Middle frontal gyrus (tissue), 1 donor: ENCODE measurements around the gene SBF1.

Source experiments
- DNase-seq: peaks from one replicate; pipeline ENCODE4 v3.0.0-alpha.2; 2015; ENCODE audit warnings: low spot score; ENCODE audit errors: extremely low spot score

The SBF1 gene

DNA sequence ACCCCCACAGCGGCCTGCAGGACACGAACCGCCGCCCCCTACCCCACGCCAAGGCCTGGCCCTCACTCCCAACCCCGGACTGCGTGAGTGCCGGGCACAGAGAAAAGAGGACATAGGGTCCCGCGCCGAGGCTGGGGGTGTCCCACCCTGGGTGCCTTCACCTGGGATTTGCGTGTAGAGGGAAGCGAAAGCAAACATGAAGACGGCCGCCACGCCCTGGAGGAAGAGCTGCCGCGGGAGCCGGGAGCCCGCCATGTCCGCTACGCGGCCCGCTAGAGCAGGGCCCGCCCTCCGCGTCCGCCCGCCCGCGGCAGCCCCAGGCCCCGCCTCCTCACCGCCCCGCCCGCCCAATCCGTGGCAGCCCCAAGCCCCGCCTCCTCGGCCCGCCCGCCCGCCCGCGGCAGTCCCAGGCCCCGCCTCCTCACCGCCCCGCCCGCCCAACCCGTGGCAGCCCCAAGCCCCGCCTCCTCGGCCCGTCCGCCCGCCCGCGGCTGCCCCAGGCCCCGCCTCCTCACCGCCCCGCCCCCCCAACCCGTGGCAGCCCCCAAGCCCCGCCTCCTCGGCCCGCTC lies 32.7 kb upstream of the SBF1 start, which contains the start of gene LMF2:
TSS of gene LMF2 (minus strand) at position 282 of the 570 bp plus-strand sequence. CDS start at position 255, 27 bp downstream.
- DNase-seq, result peak; percentile 63

DNA sequence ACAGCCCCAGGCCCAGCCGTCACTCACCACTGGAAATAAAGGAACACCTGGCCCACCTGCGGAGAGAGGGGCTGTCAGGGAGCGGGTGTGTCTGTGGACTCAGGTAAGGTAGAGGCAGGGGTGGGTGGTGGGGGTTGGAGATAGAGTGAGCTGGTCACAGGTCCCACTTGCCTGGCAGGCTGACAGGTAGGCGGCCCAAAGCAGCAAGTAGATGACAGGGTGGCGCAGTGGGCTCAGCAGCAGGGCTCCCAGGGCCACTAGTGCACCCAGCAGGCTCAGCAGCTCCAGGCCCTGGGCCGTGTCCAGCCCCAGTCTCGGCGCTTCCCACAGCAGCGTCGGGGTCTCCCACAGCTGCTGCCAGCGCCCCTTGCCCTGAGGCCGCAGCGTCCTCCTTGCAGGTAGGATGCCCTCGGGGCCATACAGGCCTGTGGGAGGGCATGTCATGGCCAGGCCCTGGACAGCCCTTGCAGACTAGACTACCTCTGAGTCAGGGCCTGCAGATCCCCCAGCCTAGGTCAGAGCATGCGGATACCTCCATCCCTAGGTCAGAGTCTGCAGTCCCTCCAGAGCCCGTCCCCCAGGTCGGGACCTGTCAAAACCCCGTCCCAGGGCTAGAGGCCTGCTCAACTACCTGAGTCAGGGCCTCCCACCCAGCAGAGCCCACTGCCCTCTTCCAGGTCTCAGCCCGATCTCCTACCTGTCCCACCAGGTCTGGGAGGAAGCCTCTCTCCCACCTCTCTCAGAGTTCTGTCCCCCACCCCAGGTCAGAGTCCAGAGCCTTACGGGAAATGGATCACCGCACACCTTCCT lies 32.0 kb upstream of the SBF1 start:
- no peak for DNase-seq

DNA sequence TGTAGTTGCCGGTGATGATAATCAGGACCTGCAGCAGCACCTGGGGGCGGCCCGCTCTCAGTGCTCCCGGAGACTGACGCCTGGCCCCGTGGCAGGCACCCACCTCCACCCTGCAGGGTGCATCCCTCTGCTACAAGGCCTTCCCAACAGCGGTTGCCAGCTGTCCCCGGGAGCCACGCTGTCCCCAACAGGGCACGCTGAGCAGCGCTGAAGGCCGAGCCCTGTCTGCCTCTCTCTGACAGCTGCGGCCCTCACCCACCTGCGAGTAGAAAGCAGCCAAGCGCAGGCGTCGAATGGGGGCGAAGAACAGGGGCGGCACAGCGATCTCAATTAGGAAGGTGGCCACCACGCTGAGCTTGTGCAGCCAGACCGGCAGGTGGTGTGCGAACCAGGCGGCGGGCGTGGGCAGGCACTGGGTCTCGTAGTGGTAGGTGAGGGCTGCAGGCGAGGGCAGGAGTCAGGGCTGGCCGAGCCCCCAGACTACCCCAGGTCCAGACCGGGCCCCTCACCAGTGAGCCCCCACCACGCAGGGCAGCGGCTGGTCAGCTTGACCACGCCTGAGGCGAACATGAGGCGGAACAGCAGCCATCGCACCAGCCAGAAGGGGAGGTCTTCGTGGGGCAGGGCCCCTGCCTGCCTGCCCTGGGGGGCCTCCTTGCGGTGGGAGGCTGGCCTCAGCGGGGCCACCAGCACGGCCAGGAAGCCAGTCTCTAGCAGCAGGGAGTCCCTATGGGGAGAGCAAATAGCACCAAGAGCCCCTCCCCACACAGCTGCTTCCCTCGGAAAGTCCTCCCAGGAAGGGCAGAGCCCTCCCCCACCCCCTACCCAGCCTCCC lies 31.2 kb upstream of the SBF1 start:
- no peak for DNase-seq

DNA sequence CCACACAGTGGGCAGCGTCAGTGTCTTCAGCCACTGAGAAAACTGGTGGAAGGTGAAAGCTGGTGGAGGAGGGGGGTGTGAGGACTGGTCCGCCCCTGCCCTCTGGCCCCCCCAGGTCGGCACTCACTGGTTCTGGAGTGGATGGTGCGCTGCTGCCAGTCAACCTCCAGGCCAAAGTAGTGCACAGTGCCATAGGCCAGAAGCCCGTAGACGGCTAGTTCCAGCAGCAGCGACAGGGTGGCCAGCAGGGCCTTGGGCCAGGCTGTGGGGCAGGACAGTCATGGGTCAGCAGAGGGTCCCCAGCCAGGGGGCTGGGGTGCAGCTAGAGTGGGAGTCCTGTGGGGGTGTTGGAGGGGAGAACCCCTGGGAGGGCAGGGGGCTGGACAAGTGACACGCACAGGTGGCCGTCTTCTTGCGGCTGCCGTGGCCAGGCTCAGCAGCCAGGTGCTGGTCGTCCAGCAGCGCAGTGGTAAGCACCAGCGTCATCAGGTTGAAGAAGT lies 30.5 kb upstream of the SBF1 start:
- no peak for DNase-seq

DNA sequence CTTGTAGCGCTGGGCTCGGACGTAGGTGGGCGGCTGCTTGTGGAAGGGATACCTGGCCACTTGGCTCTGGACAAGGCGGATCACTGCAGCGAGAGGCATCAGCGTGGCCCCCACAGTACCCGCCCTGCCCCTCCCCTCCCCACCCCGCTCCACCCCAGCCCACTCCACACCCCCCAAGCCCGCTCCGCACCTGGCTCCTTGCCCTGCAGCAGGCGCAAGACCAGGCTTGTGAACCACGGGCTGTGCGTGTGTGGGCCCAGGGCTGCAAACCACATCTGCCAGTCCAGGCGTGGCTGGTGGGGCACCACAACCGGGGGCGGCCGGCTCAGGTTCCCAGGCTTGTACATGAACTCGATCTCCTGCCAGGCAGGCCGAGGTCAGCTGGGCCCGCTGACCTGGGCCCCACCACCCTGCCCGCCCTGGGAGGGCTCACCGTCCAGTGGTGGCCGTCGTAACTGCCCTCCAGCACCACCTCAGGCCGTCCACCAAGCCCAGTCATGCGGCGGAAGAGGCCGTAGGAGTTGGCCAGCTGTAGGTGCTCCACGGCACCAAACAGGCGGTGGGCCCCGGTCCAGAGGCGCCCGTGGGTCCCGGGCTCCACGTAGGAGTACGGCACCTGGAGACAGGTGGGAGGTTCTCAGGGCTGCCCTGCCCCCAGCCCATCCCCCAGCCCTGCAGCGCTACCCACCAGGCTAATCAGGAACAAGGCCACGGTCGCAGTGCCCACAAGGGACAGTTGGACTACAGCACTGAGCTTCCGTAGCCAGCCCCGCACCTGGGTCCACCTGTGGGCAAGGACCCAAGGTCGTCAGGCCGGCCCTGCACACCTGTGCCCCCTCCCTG lies 29.8 kb upstream of the SBF1 start:
- DNase-seq, result no peak

DNA sequence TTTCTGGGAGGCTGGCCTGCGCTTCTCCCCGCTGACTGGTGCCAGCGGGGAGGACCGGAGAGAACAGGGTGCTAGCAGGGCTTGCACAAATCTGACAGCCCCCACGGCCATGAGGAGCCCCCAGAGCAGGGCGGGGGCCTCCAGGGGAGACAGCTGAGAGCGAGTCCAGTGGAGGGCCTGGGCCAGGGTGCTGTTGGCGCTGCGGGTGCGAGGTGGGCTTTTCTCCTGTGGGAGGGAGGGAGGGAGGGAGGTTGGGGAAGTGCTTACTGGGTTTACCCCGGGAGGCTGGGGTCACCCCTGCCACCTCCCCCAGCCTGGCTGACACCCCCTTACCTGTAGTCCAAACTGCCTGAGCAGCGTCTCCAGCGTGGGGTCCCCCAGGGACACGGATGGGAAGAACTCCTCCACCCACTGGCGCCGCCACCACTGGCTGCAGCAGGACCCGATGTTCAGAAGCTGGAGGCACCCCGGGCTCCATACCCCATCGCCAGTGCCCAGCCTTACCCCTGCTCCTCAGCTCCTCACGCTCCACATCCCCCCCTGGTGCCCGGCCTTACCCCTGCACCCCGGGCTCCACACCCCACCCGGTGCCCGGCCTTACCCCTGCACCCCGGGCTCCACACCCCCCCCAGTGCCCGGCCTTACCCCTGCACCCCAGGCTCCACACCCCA lies 28.8 kb upstream of the SBF1 start:
- no peak for DNase-seq

DNA sequence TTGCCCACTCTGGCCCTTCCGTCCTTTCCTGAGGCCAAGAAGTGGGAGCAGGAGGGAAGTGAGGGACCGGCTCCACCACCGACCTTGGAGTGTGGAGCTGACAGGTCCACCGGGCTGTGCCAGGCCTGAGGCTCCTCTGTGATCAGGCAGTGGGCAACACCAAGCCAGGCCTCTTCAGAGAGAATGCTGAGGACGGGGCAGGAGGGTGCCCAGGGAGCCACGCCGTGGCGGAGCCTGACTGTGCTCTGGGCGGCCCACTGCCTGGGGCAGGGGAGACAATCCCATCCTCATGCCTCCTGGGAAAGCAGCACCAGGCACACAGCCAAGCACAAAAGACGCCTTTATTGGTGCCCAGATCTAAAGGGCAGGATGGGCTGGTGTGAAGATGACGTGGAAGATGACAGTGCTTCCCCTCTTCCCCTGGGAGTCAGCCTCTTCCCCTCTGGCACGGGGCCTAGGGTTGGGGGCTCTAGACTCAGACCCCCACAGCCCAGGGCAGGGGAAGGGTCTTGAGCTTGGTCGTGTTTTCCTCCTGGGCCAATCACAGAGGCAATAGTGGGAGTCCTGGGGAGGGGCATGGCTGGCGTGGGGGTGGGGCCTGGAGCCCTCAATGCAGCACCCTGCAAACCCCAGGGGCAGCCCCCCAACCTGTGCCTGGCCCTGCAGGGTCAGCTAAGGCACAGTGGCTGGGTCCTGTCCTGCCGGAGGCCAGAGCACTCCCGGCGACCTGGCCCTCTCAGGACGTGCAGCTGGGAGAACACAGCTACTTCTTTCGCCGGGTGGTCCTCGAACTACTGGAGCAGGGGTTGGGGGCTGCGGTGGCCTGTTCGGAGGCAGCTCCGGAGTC lies 28.0 kb upstream of the SBF1 start:
- DNase-seq, result no peak

DNA sequence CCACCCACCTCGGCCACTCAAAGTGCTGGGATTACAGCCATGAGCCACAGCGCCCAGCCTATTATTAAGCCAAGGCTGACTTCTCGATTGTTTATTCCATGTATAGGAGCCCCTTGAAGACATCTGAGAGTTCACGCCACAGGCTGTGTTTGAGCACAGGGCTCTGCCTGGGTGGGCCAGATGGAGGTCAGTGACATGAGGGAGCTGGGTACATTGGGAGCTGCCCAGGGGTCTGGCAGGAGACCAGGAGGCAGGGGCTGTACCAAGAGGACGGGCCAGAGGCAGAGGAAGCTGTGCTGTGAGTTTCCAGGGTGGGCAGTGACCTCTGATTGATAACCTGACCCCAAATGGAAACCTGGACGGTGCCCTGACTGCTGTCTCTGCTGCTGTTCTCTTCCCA lies 27.3 kb upstream of the SBF1 start:
- DNase-seq, result no peak

DNA sequence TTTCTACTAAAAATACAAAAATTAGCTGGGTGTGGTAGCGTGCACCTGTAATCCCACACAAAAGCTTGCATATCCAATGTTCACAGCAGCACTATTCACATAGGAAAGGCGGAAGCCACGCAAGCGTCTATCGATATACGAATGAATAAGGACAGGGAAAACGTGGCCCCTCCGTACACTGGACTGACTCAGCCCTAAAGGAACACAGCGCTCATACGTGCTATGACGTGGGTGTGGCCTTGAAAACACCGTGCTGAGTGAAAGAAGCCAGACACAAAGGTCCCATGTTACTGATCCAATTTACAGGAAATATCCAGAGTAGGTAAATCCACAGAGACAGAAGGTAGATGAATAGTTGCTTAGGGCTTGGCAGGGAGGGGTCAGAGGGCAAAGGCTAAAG lies 25.6 kb upstream of the SBF1 start:
- no peak for DNase-seq

DNA sequence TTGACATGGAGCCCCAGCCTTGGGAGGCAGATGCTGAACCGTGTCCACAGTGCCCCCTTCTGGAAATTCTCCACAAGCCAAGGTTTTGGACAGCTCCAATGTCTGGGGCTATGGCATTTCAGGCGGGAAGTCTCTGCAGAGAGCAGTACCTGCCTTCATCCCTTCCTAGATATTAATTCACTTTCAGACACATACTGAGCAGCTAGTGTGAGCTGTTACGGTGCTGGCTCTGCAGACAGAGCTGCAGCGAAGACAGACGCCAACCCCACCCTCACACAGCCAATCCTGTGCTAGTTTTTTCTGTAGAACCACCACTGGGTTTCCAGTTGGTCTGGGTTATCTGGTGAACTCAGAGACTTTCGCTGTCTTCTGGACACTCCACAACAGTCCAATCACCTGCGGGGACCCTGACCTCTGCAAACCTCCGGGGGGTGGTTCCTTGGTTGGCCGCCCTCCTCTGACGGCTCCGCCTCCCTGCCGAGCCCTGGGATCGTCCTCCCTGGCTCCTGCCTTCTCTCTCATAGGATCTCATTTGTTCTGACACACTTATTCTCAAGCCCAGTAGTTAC lies 23.6 kb upstream of the SBF1 start:
- DNase-seq, result no peak

DNA sequence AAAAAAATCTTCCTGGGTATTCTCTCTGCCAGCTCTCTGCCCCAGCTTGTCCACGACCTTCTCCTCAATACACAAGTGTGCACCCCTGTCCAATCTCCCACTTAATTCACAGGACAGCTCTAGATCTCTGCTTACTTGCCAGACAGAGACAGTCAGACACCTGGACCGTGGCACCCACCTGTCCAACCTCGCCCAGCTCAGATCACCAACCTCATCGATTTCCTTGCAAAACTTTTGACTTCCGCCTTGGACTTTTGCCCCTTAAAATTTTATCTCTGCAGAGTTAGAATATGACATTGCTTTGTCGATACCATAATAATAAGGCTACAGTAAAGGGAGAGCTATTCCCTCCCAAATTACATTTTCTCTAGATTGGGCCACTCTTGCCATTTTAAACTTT lies 22.3 kb upstream of the SBF1 start:
- no peak for DNase-seq

DNA sequence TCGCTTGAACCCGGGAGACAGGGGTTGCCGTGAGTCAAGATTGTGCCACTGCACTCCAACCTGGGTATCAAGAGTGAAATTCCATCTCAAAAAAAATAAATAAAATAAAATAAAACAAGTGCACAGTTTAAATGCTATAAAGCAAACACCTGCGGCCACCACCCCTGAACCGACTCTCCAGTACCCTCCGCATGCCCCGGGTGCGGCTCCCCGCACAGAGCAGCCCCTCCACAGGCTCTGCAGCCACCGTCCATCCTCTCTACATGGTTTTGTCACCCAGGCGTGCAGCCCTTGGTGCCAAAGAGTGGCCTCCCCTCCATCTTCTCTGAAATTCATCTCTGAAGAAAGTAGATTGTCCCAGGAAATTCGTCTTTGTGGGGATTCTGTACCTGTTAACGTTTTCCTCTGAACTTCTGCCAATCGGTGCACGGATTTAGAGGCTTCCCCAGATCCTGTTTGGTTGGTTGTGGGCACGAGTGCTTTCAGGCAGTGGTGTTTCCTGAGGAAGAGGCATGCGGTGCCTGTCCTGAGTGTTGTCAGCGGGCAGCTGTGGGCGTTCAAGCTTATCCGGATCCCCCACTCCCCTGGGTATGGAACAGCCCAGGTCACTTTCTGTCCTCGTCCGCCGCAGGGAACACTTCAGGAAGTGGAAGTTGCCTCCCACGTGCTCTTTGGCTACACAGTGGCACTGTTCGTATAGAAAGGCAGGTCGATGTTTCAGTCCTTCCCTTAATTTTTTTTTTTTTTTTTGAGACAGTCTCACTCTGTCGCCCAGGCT lies 15.9 kb upstream of the SBF1 start:
- no peak for DNase-seq

DNA sequence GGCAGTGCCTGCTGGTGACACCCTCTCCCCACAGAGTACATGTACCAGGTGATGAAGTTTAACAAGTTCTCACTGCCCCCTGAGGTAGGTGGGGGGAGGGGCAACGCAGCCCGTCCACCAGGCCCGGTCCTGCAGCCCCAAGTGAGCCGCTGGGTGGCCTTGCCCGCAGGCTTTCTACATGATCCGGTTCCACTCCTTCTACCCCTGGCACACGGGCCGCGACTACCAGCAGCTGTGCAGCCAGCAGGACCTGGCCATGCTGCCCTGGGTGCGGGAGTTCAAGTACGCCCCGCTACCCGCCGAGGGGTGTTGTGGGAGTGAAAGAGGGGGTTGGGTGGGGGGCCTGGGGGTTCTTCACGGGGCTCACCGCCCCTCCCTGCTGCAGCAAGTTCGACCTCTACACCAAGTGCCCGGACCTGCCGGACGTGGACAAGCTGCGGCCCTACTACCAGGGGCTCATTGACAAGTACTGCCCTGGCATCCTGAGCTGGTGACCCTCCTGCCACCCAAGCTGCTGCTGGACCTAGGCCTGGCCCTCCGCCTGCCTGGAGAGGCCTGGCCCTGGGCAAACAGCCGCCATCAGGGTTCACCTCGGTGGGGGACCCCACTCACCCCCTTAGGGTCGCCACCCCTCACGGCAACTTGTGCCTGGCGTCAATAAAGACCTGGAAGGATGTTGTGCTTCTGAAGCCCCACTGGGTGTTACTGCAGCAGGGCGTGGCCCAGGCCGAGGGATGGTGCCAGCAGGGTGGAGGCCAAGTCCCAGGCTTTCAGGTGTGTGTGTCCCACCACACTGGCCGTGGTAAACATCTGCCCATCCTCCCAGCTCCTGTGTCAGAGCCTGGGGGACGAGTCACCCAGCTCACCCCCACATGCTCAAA lies 14.8 kb upstream of the SBF1 start:
- no peak for DNase-seq

DNA sequence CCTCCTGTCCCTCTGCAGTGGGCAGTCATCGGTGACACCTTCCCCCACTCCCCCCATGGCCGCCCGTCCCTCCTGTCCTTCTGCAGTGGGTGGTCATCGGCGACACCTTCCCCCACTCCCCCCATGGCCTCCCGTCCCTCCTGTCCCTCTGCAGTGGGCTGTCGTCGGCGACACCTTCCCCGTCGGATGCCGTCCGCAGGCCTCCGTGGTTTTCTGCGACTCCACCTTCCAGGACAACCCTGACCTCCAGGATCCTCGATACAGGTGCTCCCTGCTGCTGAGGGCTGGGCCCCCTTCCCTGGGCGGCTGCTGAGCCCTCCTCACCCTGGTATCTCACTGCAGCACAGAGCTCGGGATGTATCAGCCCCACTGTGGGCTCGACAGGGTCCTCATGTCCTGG lies 14.1 kb upstream of the SBF1 start:
- DNase-seq, result no peak

DNA sequence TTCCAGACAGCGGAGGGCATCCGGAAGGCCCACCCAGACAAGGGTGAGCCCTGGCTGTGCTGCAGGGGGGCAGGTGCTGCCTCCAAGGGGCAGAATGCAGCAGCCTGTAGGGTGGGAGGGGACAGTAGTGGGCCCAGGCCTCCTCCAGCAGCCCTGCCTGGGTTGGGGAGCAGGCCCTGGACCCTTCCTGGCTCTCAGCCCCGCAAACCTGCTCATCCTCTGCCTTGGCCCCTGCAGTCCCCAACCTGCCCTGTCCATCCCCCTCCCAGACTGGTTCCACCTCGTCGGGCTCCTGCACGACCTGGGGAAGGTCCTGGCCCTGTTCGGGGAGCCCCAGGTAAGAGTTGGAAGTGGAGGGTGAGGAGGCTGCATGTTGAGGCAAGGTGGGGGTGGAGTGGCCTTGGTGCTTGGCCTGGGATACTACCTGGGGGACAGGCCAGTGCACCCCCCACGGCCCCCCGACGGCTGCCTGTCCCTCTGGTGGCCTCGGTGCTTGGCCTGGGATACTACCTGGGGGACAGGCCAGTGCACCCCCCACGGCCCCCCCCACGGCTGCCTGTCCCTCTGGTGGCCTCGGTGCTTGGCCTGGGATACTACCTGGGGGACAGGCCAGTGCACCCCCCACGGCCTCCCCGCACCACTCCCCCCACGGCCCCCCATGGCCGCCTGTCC lies 13.3 kb upstream of the SBF1 start:
- no peak for DNase-seq

DNA sequence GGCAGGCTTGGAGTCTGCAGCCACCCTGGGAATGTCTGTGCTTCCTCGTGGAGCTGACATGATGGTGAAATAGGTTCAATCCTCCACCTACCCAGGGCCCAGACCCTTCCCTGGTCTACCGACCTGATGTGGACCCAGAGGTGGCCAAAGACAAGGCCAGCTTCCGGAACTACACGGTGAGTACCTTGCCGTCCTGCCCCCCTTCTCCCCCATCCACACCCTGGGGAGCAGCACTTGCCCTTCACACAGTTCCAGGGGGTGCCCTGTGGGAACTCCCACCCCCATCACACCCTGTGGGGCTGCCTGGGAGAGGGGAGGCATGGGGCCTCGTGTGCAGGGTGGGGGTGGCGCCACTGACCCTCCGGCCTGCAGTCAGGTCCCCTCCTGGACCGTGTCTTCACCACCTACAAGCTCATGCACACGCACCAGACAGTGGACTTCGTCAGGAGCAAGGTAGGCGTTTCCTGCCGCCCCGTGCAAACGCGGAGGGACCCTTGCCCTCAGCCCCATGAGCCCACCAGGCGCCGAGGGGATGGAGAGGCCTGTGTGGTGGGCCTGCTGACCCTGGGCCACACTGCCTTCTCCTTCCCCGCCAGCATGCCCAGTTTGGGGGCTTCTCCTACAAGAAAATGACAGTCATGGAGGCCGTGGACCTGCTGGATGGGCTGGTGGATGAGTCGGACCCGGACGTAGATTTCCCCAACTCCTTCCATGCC lies 12.6 kb upstream of the SBF1 start:
- no peak for DNase-seq
